ENCODE data around the gene MCC.

The MCC gene

DNA sequence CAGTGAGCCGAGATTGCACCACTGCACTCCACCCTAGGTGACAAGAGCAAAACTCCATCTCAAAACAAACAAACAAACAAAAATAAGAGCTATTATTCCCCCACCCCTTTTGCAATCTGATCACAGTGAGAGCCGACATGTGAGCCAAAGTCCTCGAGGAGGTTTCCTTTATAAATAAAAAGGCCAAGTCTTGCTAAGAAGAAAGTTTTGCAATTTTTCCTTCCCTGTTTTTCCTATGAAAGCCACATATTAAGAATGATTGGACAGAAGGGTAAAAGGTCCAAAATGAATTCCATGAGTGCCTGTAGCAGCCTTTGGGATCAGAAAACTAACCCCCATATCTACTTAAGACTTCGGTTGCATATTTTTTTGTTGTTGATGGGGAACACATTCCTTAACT is 233.1 kb downstream of the MCC start:
- no peak for DNase-seq (ENCODE audit: low spot score)
- H3K27ac Mint-ChIP-seq = no peak overlapping the region
- H3K27me3 Mint-ChIP-seq (ENCODE audit: low read depth) = peaks cover 43% of the 10 kb centered on the region
- H3K36me3 Mint-ChIP-seq (ENCODE audit: low read depth) = no peaks in the 10 kb centered on the region
- H3K4me1 Mint-ChIP-seq (ENCODE audit: low read depth) = no peaks in the 10 kb centered on the region
- no peaks in the 10 kb centered on the region for H3K9me3 Mint-ChIP-seq
- no peak overlapping the region for H3K4me3 Mint-ChIP-seq

DNA sequence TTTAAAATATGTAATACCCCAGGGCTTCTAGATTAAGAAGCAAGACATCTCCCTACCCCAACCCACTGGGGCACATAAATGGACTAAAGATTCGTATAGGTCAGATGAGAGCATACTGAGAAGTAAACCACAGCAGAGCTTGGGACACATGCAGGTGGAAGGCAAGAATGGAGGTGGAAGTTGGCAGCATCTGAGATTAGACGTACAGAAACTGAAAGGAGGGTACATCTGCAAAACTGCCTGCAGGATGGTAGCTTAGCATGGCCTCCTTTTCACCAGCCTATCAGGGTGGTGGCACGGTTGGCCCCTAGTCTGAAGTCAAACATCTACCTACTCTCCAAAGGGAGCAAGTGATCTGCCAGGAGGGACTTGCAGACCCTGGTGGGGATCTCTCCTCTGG is 235.2 kb downstream of the MCC start:
- DNase-seq (ENCODE audit: low spot score) = no peak
- no peaks in the 10 kb centered on the region for H3K36me3 Mint-ChIP-seq (ENCODE audit: low read depth)
- H3K27me3 Mint-ChIP-seq (ENCODE audit: low read depth) = peaks cover 51% of the 10 kb centered on the region
- H3K9me3 Mint-ChIP-seq = no peaks in the 10 kb centered on the region
- no peaks in the 10 kb centered on the region for H3K4me1 Mint-ChIP-seq (ENCODE audit: low read depth)
- H3K27ac Mint-ChIP-seq = no peak overlapping the region
- H3K4me3 Mint-ChIP-seq = no peak overlapping the region

- no peak for DNase-seq (ENCODE audit: low spot score)
- Mint-ChIP-seq H3K4me3 (no peak overlapping the region), H3K9me3 (no peaks in the 10 kb centered on the region), H3K4me1 (ENCODE audit: low read depth) (no peaks in the 10 kb centered on the region), H3K27me3 (ENCODE audit: low read depth) (peaks cover 51% of the 10 kb centered on the region), H3K27ac (no peak overlapping the region), H3K36me3 (ENCODE audit: low read depth) (no peaks in the 10 kb centered on the region)
Measured at GRCh38 chr5:113252066-113252465, 236.2 kb downstream of the MCC start.

DNA sequence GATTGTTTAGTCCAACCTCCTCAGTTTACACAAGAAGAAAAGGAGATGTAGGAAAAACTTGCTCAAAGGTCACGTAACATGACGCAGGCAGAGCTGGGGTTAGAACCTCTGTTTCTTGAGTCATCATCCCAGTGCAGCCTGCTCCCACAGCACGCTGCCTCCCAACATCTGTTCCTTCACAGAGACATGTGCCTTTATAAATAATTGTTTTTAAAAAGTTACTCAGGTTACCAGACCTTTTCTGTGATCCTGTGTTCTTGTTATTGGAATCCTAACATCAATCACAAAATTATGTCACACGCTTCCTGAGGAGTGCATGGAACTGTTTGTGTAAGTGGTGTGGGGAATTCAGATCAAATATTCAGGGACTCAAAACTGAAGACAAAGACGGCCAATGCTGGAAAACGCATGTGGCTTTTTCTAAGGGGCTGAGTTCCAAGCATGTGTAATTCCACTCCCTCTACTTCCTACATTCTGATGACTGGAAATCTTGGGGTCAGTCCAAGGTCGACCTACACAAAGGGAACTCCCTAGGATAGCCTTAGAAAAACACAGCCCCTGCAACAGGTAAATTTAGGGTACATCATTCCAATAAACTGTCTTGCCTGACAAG is 237.8 kb downstream of the MCC start:
- H3K36me3 Mint-ChIP-seq (ENCODE audit: low read depth) = no peaks in the 10 kb centered on the region
- no peak overlapping the region for H3K4me3 Mint-ChIP-seq
- no peaks in the 10 kb centered on the region for H3K9me3 Mint-ChIP-seq
- no peak for DNase-seq (ENCODE audit: low spot score)
- H3K27ac Mint-ChIP-seq = no peak overlapping the region
- peaks cover 6% of the 10 kb centered on the region for H3K4me1 Mint-ChIP-seq (ENCODE audit: low read depth)
- peaks cover 56% of the 10 kb centered on the region for H3K27me3 Mint-ChIP-seq (ENCODE audit: low read depth)

DNA sequence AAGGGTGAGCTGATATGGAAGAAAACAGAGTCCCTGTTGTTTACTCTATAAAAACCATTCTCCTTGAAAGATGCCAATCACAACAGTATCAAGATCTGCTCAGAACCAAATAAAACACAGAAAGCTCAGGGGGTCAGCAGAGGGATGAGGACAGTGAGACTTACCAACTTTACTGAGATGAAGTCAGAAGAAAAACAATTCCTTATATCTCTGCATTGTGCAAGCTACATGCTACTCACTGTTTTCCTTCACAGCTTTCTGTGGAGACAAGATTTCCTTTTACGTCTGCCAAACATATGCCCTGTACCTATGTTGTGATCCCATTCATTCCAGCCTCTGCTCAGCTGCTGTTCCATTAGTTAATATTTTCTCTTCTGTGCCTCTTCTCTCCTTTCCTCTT is 239.0 kb downstream of the MCC start:
- Mint-ChIP-seq H3K4me3 (no peak overlapping the region), H3K9me3 (no peaks in the 10 kb centered on the region), H3K27me3 (ENCODE audit: low read depth) (peaks cover 48% of the 10 kb centered on the region), H3K36me3 (ENCODE audit: low read depth) (no peaks in the 10 kb centered on the region), H3K4me1 (ENCODE audit: low read depth) (peaks cover 6% of the 10 kb centered on the region), H3K27ac (no peak overlapping the region)
- no peak for DNase-seq (ENCODE audit: low spot score)

- H3K4me1 Mint-ChIP-seq (ENCODE audit: low read depth) = peaks cover 6% of the 10 kb centered on the region
- no peaks in the 10 kb centered on the region for H3K9me3 Mint-ChIP-seq
- H3K4me3 Mint-ChIP-seq = no peak overlapping the region
- DNase-seq (ENCODE audit: low spot score) = no peak
- peaks cover 51% of the 10 kb centered on the region for H3K27me3 Mint-ChIP-seq (ENCODE audit: low read depth)
- no peak overlapping the region for H3K27ac Mint-ChIP-seq
- H3K36me3 Mint-ChIP-seq (ENCODE audit: low read depth) = no peaks in the 10 kb centered on the region
Measured at GRCh38 chr5:113246361-113246870, 241.8 kb downstream of the MCC start.

DNA sequence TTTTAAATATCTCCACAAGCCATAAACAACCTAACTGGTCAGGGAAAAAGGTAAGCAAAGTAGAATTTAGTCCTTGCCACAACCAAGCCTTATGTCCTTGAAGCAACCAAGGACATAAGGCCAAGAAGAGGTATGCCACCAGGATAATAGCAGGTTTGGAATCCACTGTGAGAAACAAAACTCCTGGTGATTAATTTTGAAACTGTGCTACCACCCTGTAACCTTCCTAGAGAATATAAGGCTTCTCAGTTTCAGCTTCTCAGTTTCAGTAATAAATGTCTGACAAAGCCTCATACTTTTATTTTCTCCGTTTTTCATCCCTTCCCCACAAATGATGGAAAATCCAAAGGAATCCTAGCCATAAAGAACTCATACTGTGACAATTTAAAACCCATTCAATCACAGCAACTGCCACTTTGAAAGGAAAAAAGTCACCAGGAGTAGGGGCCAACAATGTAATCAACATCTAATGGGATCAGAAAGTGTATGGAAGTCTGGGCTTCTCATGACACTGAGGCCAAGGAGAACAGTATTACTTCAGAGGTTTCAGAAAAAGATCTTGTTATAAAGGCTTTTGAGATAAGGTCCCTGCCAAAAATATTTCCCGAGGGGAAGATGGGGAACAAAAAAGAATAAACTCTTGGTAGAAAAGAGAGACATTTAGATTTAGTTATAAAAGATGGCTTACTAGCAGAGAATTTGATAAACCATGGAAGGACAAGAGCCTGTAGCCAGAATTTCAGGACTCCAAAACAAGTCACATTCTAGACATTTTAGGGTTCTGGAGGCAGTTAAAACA is 242.6 kb downstream of the MCC start:
- peaks cover 48% of the 10 kb centered on the region for H3K27me3 Mint-ChIP-seq (ENCODE audit: low read depth)
- H3K4me3 Mint-ChIP-seq = no peak overlapping the region
- H3K4me1 Mint-ChIP-seq (ENCODE audit: low read depth) = peaks cover 6% of the 10 kb centered on the region
- H3K9me3 Mint-ChIP-seq = no peaks in the 10 kb centered on the region
- H3K27ac Mint-ChIP-seq = no peak overlapping the region
- no peaks in the 10 kb centered on the region for H3K36me3 Mint-ChIP-seq (ENCODE audit: low read depth)
- DNase-seq (ENCODE audit: low spot score) = no peak

DNA sequence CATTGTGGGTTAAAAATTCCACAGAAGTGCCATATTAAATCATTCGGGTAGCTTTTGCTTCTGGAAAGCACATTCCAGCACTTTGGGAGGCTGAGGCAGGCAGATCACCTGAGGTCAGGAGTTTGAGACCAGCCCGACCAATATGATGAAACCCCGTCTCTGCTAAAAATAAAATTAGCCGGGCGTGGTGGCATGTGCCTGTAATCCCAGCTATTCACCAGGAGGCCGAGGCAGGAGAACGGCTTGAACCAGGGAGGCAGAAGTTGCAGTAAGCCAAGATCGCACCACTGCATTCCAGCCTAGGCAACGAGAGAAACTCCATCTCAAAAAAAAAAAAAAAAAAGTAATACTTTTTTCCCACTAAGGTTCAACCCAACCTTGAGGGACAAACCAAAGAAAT is 243.3 kb downstream of the MCC start:
- no peaks in the 10 kb centered on the region for H3K36me3 Mint-ChIP-seq (ENCODE audit: low read depth)
- no peak overlapping the region for H3K4me3 Mint-ChIP-seq
- no peak overlapping the region for H3K27ac Mint-ChIP-seq
- H3K4me1 Mint-ChIP-seq (ENCODE audit: low read depth) = peaks cover 6% of the 10 kb centered on the region
- peaks cover 47% of the 10 kb centered on the region for H3K27me3 Mint-ChIP-seq (ENCODE audit: low read depth)
- H3K9me3 Mint-ChIP-seq = no peaks in the 10 kb centered on the region
- no peak for DNase-seq (ENCODE audit: low spot score)

GRCh38 chr5:113243349-113243664 is 244.9 kb downstream of the MCC start:
- Mint-ChIP-seq H3K4me3 (no peak overlapping the region), H3K9me3 (no peaks in the 10 kb centered on the region), H3K27ac (no peak overlapping the region), H3K36me3 (ENCODE audit: low read depth) (no peaks in the 10 kb centered on the region), H3K27me3 (ENCODE audit: low read depth) (peaks cover 43% of the 10 kb centered on the region), H3K4me1 (ENCODE audit: low read depth) (peaks cover 6% of the 10 kb centered on the region)
- no peak for DNase-seq (ENCODE audit: low spot score)

GRCh38 chr5:113242481-113243348 is 245.5 kb downstream of the MCC start:
- DNase-seq (ENCODE audit: low spot score) = no peak
- H3K9me3 Mint-ChIP-seq = no peaks in the 10 kb centered on the region
- H3K4me3 Mint-ChIP-seq = no peak overlapping the region
- peaks cover 46% of the 10 kb centered on the region for H3K27me3 Mint-ChIP-seq (ENCODE audit: low read depth)
- no peak overlapping the region for H3K27ac Mint-ChIP-seq
- H3K4me1 Mint-ChIP-seq (ENCODE audit: low read depth) = peaks cover 6% of the 10 kb centered on the region
- H3K36me3 Mint-ChIP-seq (ENCODE audit: low read depth) = no peaks in the 10 kb centered on the region

DNA sequence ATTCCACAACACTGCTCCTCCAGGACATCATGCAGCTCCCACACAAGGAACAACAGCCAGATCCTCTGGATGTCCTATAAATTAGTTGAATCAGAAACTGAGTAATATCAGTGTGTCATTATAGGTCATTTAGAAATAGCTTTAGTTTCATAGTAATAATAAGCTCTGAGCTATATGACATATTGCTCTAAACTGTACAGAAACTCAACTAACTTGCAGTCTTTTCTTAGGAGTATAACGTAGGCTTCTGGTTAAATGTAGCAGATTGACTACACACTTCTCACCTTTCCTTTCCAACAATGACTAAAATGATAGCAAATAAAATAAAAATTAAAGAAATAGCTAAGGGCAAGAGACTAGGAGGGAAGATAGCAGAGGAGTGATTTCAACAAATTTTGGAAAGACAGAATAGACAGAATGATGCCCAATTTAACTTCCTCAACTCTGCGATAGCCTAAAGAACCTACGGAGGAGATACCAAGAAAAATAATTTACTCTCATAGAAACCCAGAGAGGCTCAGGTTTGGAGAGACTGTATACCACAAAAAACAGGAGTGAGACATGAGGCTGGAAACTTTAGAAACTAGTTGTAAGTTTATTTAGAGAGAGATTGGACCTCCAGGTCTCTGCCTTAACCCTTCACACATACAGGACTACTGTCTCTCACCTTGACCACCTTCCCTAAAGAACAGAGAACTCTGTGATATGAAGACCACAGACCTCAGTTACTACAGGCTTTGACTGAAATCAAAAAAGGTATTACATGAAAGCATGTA is 247.1 kb downstream of the MCC start:
- Mint-ChIP-seq H3K36me3 (ENCODE audit: low read depth) (no peaks in the 10 kb centered on the region), H3K27ac (no peak overlapping the region), H3K9me3 (no peaks in the 10 kb centered on the region), H3K4me1 (ENCODE audit: low read depth) (peaks cover 4% of the 10 kb centered on the region), H3K4me3 (no peak overlapping the region), H3K27me3 (ENCODE audit: low read depth) (peaks cover 48% of the 10 kb centered on the region)
- DNase-seq (ENCODE audit: low spot score) = no peak

GRCh38 chr5:113240032-113240431 is 248.2 kb downstream of the MCC start:
- H3K4me1 Mint-ChIP-seq (ENCODE audit: low read depth) = no peaks in the 10 kb centered on the region
- H3K36me3 Mint-ChIP-seq (ENCODE audit: low read depth) = no peaks in the 10 kb centered on the region
- peaks cover 52% of the 10 kb centered on the region for H3K27me3 Mint-ChIP-seq (ENCODE audit: low read depth)
- DNase-seq (ENCODE audit: low spot score) = no peak
- H3K4me3 Mint-ChIP-seq = no peak overlapping the region
- H3K9me3 Mint-ChIP-seq = no peaks in the 10 kb centered on the region
- H3K27ac Mint-ChIP-seq = no peak overlapping the region

GRCh38 chr5:113237893-113238292 is 250.4 kb downstream of the MCC start:
- no peak overlapping the region for H3K27ac Mint-ChIP-seq
- no peak for DNase-seq (ENCODE audit: low spot score)
- H3K27me3 Mint-ChIP-seq (ENCODE audit: low read depth) = peaks cover 61% of the 10 kb centered on the region
- H3K9me3 Mint-ChIP-seq = no peaks in the 10 kb centered on the region
- no peaks in the 10 kb centered on the region for H3K4me1 Mint-ChIP-seq (ENCODE audit: low read depth)
- H3K36me3 Mint-ChIP-seq (ENCODE audit: low read depth) = no peaks in the 10 kb centered on the region
- no peak overlapping the region for H3K4me3 Mint-ChIP-seq
